Brain microvascular endothelial cell (primary cell): ENCODE data around the gene CLDN5.

Source experiments
- DNase-seq: peaks from one replicate; pipeline ENCODE4 v3.0.0-alpha.2; 2020
- H3K27ac ChIP-seq: fragments of 250-450 bp; sonication (Bioruptor Pico); 2 replicates; pipeline ENCODE4 v1.5.1; 2020; ENCODE audit warnings: mild to moderate bottlenecking, moderate library complexity
- H3K27me3 ChIP-seq: fragments of 250-450 bp; sonication (Bioruptor Pico); replicated peaks from 2 replicates; pipeline ENCODE4 v1.5.1; 2020; ENCODE audit warnings: mild to moderate bottlenecking
- H3K36me3 ChIP-seq: fragments of 250-450 bp; sonication (Bioruptor Pico); replicated peaks from 2 replicates; pipeline ENCODE4 v1.5.1; 2020; ENCODE audit warnings: mild to moderate bottlenecking
- H3K4me3 ChIP-seq: 2 replicates; pipeline ENCODE4 v1.5.1; 2011; ENCODE audit warnings: low read depth, mild to moderate bottlenecking, control low read depth, low read length, moderate library complexity
- in situ Hi-C: cut with HindIII; loops from 2 replicates; pipeline ENCODE4 v1.10.0; 2017; ENCODE audit warnings: low sequenced_read_pairs, low pct_ligation_motif_present
- TF ChIP-seq, protein P1 (sequence below): IDR thresholded peaks from 2 replicates; pipeline ENCODE4 v1.5.1; 2011; ENCODE audit warnings: low read depth, mild to moderate bottlenecking, moderate library complexity, low read length, control low read depth, inconsistent platforms; ENCODE audit errors: missing control alignments

CLDN5 gene

DNA sequence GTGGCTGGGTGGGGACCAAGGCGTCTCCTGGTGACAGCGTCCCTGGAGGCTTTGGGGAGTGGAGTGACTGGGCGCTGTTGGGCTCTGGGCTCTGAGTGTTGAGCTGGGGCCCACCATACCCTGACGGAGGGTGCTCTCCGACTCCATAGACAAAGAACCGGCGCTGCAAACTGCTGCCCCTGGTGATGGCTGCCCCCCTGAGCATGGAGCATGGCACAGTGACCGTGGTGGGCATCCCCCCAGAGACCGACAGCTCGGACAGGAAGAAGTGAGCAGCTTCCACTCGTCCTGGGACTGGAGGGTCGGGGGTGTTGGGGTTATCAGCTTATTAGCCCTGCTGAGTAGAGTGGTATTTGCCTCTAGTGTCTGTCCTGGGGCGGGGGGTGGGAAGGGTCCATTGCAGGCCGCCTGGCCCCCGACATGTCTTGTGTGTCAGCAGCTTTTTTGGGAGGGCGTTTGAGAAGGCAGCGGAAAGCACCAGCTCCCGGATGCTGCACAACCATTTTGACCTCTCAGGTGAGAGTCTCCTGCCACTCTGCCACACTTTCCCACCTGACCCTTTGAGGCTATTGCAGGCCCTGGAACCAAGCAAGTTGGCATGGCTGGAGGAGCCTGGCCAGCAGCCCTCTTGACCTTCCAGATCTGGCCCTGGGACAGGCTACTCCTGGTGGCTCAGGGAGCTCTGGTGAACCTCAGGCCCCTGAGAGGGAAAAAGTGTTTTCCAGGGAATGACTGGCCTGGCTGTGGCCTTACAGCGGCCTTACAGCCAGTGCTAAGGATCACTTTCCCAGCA is 7.6 kb downstream of the CLDN5 start:
- in situ Hi-C loops = no loop called here
- H3K4me3 ChIP-seq = no peak overlapping the region
- DNase-seq = no peak
- no peak overlapping the region for H3K27ac ChIP-seq
- no peaks in the 10 kb centered on the region for H3K27me3 ChIP-seq
- peaks cover 2% of the 10 kb centered on the region for H3K36me3 ChIP-seq
- TF ChIP-seq, protein P1, sequence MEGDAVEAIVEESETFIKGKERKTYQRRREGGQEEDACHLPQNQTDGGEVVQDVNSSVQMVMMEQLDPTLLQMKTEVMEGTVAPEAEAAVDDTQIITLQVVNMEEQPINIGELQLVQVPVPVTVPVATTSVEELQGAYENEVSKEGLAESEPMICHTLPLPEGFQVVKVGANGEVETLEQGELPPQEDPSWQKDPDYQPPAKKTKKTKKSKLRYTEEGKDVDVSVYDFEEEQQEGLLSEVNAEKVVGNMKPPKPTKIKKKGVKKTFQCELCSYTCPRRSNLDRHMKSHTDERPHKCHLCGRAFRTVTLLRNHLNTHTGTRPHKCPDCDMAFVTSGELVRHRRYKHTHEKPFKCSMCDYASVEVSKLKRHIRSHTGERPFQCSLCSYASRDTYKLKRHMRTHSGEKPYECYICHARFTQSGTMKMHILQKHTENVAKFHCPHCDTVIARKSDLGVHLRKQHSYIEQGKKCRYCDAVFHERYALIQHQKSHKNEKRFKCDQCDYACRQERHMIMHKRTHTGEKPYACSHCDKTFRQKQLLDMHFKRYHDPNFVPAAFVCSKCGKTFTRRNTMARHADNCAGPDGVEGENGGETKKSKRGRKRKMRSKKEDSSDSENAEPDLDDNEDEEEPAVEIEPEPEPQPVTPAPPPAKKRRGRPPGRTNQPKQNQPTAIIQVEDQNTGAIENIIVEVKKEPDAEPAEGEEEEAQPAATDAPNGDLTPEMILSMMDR = no peak

- TF ChIP-seq, protein P1 = no peak
- peaks cover 2% of the 10 kb centered on the region for H3K36me3 ChIP-seq
- no peak overlapping the region for H3K4me3 ChIP-seq
- in situ Hi-C loops = no loop called here
- no peaks in the 10 kb centered on the region for H3K27me3 ChIP-seq
- no peak overlapping the region for H3K27ac ChIP-seq
- no peak for DNase-seq
Observed at GRCh38 chr22:19515654-19516377, 8.4 kb downstream of the CLDN5 start.

DNA sequence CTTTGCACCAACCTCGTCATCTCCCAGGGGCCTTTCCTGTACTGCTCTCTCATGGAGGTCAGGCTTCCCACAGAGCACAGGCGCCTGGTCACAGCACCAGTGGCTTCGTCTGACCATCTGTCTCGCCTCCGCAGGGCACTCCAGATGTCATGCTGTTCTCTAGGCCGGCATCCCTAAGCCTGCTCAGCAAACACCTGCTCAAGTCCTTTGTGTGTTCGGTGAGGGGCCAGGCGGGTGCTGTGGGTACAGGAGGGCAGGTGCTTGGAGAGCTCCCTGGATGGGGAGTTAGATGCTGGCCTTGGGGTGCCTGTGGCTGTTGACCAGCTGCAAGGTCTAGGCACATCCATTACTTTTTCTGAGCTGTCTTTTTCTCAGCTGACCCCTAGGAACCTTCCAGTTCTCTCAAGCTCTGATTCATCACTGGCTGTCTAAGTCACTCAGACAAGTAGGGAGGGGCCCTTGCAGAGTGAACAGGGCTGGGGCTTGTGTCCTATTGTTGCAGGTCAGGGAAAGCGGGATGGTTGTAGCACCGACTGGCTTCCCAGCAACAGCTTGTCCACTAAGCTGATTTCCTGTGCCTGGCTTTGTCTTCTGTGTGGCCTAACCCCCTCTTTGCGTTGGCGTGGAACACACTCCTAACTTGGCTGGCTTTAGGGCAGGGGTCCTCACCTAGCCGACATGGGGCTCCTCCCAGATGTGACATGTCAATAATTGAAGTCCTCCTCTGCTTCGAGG is 9.2 kb downstream of the CLDN5 start:
- Histone ChIP-seq H3K27me3 (no peaks in the 10 kb centered on the region), H3K27ac (no peak overlapping the region), H3K36me3 (peaks cover 2% of the 10 kb centered on the region), H3K4me3 (no peak overlapping the region)
- peak; percentile 46 for DNase-seq
- in situ Hi-C loops = no loop called here
- TF ChIP-seq, protein P1 = no peak

DNA sequence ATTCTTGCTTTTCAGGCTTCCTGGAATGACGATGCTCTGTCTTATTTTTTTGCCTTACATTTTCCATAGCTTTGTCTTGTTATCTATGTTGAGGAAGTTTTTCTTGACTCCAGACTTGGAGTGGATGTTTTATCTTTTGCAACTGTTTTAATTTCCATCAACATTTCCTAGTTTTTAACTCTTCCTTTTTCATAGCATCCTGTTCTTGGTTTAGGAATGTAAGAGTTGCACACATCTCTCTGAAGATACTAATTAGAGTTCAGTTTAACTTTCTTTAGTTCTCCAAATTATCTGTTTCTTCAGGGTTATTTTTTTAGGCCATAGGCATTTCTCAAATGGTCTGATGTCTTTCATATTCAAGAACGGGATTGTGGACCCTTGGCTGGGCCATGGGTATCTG is 10.4 kb downstream of the CLDN5 start:
- TF ChIP-seq, protein P1 = no peak
- no peak for DNase-seq
- Histone ChIP-seq H3K36me3 (peaks cover 2% of the 10 kb centered on the region), H3K27me3 (no peaks in the 10 kb centered on the region), H3K27ac (no peak overlapping the region), H3K4me3 (no peak overlapping the region)
- in situ Hi-C loops = no loop called here

DNA sequence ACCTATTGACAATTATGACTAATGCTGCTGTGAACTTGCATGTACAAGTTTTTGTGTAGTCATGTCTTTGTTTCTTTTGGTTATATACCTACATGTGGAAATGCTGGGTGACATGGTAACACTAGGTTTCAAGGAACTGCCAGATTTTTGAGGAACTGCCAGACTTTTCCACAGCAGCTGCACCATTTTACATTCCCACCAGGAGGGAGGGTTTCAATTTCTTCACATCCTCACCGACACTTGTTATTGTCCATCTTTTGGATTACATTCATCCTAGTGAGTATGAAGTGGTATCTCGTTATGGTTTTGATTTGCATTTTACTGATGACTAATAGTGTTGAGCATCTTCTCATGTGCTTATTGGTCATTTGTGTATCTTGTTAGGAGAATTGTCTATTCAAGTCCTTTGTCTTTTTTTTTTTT is 13.3 kb downstream of the CLDN5 start:
- Histone ChIP-seq H3K36me3 (peaks cover 2% of the 10 kb centered on the region), H3K4me3 (no peak overlapping the region), H3K27me3 (no peaks in the 10 kb centered on the region), H3K27ac (no peak overlapping the region)
- in situ Hi-C loops = no loop called here
- TF ChIP-seq, protein P1 = no peak
- no peak for DNase-seq
